Measurements from ENCODE around the gene NRM. TPM values are rescaled to one million over a fixed set of nuclear protein-coding genes. Genes with fewer than 3 reads are reported as not detected.
A peak's percentile ranks its signal among the peaks of the same experiment; 100 is the strongest.

NRM gene
- total and polyA plus RNA-seq, 2 of the 13 experiments (the other 11 are each of a cell fraction or from before 2014, with no cell fraction given), result 12.5 to 16.0 TPM

GRCh38 chr6:30678964-30679726, 11.6 kb downstream of the NRM start (continued):
- peak; percentile 63; the same call in 1 of the 2 replicates for TF ChIP-seq ZNF484 (CRISPR knock-in tag; IDR thresholded peaks at IDR 0.05; ENCODE audit: borderline replicate concordance, low read depth)
- peak; percentile 36; the same call in 1 of the 2 replicates for TF ChIP-seq HIC2 (CRISPR knock-in tag; IDR thresholded peaks at IDR 0.05; ENCODE audit: low read depth)
- peak; percentile 71; the same call in 1 of the 2 replicates for TF ChIP-seq ZNF598 (CRISPR knock-in tag; IDR thresholded peaks at IDR 0.05; ENCODE audit: borderline replicate concordance)
- TF ChIP-seq ATF7 (IDR thresholded peaks at IDR 0.05), result no peak
- no peak for TF ChIP-seq ATF7 (CRISPR knock-in tag; IDR thresholded peaks at IDR 0.05)
- TF ChIP-seq KAT8 (CRISPR knock-in tag; IDR thresholded peaks at IDR 0.05), result 0 out of 2 replicates have a peak, but pooled peaks have one; percentile 40
- no peak for TF ChIP-seq POLR2AphosphoS2 (IDR thresholded peaks at IDR 0.05; ENCODE audit: low read depth, low read length)
- TF ChIP-seq, protein P1, sequence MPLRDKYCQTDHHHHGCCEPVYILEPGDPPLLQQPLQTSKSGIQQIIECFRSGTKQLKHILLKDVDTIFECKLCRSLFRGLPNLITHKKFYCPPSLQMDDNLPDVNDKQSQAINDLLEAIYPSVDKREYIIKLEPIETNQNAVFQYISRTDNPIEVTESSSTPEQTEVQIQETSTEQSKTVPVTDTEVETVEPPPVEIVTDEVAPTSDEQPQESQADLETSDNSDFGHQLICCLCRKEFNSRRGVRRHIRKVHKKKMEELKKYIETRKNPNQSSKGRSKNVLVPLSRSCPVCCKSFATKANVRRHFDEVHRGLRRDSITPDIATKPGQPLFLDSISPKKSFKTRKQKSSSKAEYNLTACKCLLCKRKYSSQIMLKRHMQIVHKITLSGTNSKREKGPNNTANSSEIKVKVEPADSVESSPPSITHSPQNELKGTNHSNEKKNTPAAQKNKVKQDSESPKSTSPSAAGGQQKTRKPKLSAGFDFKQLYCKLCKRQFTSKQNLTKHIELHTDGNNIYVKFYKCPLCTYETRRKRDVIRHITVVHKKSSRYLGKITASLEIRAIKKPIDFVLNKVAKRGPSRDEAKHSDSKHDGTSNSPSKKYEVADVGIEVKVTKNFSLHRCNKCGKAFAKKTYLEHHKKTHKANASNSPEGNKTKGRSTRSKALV (CRISPR knock-in tag; IDR thresholded peaks at IDR 0.05), result no peak; the same call in 1 of the 2 replicates
- TF ChIP-seq NFKBIZ (CRISPR knock-in tag; IDR thresholded peaks at IDR 0.05), result 0 out of 2 replicates have a peak, but pooled peaks have one; percentile 21
- peak; percentile 26; the same call in 1 of the 2 replicates for TF ChIP-seq SIX1 (CRISPR knock-in tag; IDR thresholded peaks at IDR 0.05; ENCODE audit: borderline replicate concordance)
- peak; percentile 88 for TF ChIP-seq HBP1 (CRISPR knock-in tag; IDR thresholded peaks at IDR 0.05; ENCODE audit: low read depth)
- TF ChIP-seq ZNF776 (CRISPR knock-in tag; IDR thresholded peaks at IDR 0.05), result 0 out of 2 replicates have a peak, but pooled peaks have one; percentile 61
- peak; percentile 77; the same call in 1 of the 2 replicates for TF ChIP-seq ZNF34 (CRISPR knock-in tag; IDR thresholded peaks at IDR 0.05; ENCODE audit: borderline replicate concordance)
- TF ChIP-seq MED8 (CRISPR knock-in tag; IDR thresholded peaks at IDR 0.05; ENCODE audit: insufficient replicate concordance), result peak; percentile 35
- no peak for TF ChIP-seq ZNF20 (CRISPR knock-in tag; IDR thresholded peaks at IDR 0.05)
- peak; percentile 22; the same call in 1 of the 2 replicates for TF ChIP-seq NCOA2 (CRISPR knock-in tag; IDR thresholded peaks at IDR 0.05)
- peak; percentile 92 for TF ChIP-seq BORCS8-MEF2B (CRISPR knock-in tag; IDR thresholded peaks at IDR 0.05)
- TF ChIP-seq ZNF556 (CRISPR knock-in tag; IDR thresholded peaks at IDR 0.05; ENCODE audit: borderline replicate concordance), result peak; percentile 56; the same call in 1 of the 2 replicates
- peak; percentile 92 for TF ChIP-seq ZNF781 (CRISPR knock-in tag; IDR thresholded peaks at IDR 0.05; ENCODE audit: borderline replicate concordance, not compliant biosample characterization)
- TF ChIP-seq TMF1 (CRISPR knock-in tag; IDR thresholded peaks at IDR 0.05; ENCODE audit: low read depth), result 0 out of 2 replicates have a peak, but pooled peaks have one; percentile 56
- no peak for TF ChIP-seq NFATC3 (CRISPR knock-in tag; IDR thresholded peaks at IDR 0.05)
- peak; percentile 52; the same call in 1 of the 2 replicates for TF ChIP-seq MIER2 (CRISPR knock-in tag; IDR thresholded peaks at IDR 0.05)
- TF ChIP-seq ARID2 (CRISPR knock-in tag; IDR thresholded peaks at IDR 0.05; ENCODE audit: borderline replicate concordance), result 0 out of 2 replicates have a peak, but pooled peaks have one; percentile 25

All from HepG2 (cell line).